ENCODE results near the gene CALN1. TPM values are rescaled to one million over a fixed set of nuclear protein-coding genes. Genes with fewer than 3 reads are reported as not detected.

The CALN1 gene
- total RNA-seq, 1 donor: under 0.01 TPM

GRCh38 chr7:72298912-72299311 is 113.2 kb downstream of the CALN1 start:
- H3K4me3 ChIP-seq (ENCODE audit: low read depth, low read length): no peak overlapping the region
- TF ChIP-seq CTCF (IDR thresholded peaks at IDR 0.05; ENCODE audit: insufficient read depth, low read depth, low read length): no peak
- no peak for DNase-seq (ENCODE audit: low read depth)

GRCh38 chr7:72298091-72298490 is 114.0 kb downstream of the CALN1 start:
- H3K4me3 ChIP-seq (ENCODE audit: low read depth, low read length): no peak overlapping the region
- no peak for DNase-seq (ENCODE audit: low read depth)
- no peak for TF ChIP-seq CTCF (IDR thresholded peaks at IDR 0.05; ENCODE audit: insufficient read depth, low read depth, low read length)

GRCh38 chr7:72297636-72298035 is 114.5 kb downstream of the CALN1 start:
- no peak for DNase-seq (ENCODE audit: low read depth)
- no peak for TF ChIP-seq CTCF (IDR thresholded peaks at IDR 0.05; ENCODE audit: insufficient read depth, low read depth, low read length)
- no peak overlapping the region for H3K4me3 ChIP-seq (ENCODE audit: low read depth, low read length)

GRCh38 chr7:72292794-72293193 is 119.3 kb downstream of the CALN1 start:
- H3K4me3 ChIP-seq (ENCODE audit: low read depth, low read length): no peak overlapping the region
- DNase-seq (ENCODE audit: low read depth): no peak
- no peak for TF ChIP-seq CTCF (IDR thresholded peaks at IDR 0.05; ENCODE audit: insufficient read depth, low read depth, low read length)

- H3K4me3 ChIP-seq (ENCODE audit: low read depth, low read length): no peak overlapping the region
- no peak for TF ChIP-seq CTCF (IDR thresholded peaks at IDR 0.05; ENCODE audit: insufficient read depth, low read depth, low read length)
- no peak for DNase-seq (ENCODE audit: low read depth)
Observed at GRCh38 chr7:72292118-72292517, 120.0 kb downstream of the CALN1 start.

- DNase-seq (ENCODE audit: low read depth): no peak
- no peak overlapping the region for H3K4me3 ChIP-seq (ENCODE audit: low read depth, low read length)
- TF ChIP-seq CTCF (IDR thresholded peaks at IDR 0.05; ENCODE audit: insufficient read depth, low read depth, low read length): no peak
Observed at GRCh38 chr7:72286519-72286918, 125.6 kb downstream of the CALN1 start.

GRCh38 chr7:72283309-72283708 is 128.8 kb downstream of the CALN1 start:
- no peak for TF ChIP-seq CTCF (IDR thresholded peaks at IDR 0.05; ENCODE audit: insufficient read depth, low read depth, low read length)
- no peak overlapping the region for H3K4me3 ChIP-seq (ENCODE audit: low read depth, low read length)
- no peak for DNase-seq (ENCODE audit: low read depth)

All from fibroblast of villous mesenchyme (primary cell).